Peyer's patch (tissue), 4 donors: Measurements from ENCODE around the gene PER1.

Experiments used
- POLR2A ChIP-seq, 2 donors: fragments of 450-650 bp; IDR thresholded peaks; one replicate each; pipeline ENCODE4 v1.5.1; 2017; ENCODE audit warnings: antibody characterized with exemption in 2 of 2, mild to moderate bottlenecking in 2 of 2, moderate library complexity in 2 of 2
- TF ChIP-seq, protein P1 (sequence below), 6 experiments: fragments of 450-650 bp in 4 of 6; fragments of 200-600 bp in 2 of 6; sonication (generic) in 1 of 6; IDR thresholded peaks; one replicate each; pipeline ENCODE4 v1.5.1; 2017 to 2019; ENCODE audit warnings: antibody characterized with exemption in 6 of 6, mild to moderate bottlenecking in 3 of 6, moderate library complexity in 1 of 6

DNA sequence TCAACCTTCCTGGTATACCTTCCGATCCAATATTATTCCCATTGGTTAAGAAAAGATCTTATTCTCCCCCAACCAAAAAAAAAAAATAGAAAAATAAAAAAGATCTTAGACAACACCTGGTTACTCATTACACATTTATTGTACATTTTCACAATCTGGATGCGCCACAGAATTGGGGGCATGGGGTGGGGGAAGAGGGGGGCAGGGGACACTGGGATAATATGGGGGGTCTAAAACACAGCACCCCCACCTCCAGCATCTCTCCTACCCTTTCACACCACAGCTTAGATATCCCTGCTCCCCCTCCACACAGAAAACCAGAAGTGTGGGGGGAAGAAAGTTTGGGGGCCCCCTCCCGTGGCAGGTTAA, 6.8 kb upstream of the PER1 start:
- TF ChIP-seq, protein P1, sequence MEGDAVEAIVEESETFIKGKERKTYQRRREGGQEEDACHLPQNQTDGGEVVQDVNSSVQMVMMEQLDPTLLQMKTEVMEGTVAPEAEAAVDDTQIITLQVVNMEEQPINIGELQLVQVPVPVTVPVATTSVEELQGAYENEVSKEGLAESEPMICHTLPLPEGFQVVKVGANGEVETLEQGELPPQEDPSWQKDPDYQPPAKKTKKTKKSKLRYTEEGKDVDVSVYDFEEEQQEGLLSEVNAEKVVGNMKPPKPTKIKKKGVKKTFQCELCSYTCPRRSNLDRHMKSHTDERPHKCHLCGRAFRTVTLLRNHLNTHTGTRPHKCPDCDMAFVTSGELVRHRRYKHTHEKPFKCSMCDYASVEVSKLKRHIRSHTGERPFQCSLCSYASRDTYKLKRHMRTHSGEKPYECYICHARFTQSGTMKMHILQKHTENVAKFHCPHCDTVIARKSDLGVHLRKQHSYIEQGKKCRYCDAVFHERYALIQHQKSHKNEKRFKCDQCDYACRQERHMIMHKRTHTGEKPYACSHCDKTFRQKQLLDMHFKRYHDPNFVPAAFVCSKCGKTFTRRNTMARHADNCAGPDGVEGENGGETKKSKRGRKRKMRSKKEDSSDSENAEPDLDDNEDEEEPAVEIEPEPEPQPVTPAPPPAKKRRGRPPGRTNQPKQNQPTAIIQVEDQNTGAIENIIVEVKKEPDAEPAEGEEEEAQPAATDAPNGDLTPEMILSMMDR (IDR thresholded peaks at IDR 0.05), result no peak
- TF ChIP-seq POLR2A (IDR thresholded peaks at IDR 0.05), result no peak
